ENCODE measurements around the gene C9orf78. TPM values are rescaled to one million over a fixed set of nuclear protein-coding genes. Genes with fewer than 3 reads are reported as not detected.
A peak's percentile ranks its signal among the peaks of the same experiment; 100 is the strongest.

The C9orf78 gene
- total and polyA plus RNA-seq, 2 donors: 76.8 to 95.0 TPM

GRCh38 chr9:129861447-129861827 lies 26.4 kb upstream of the C9orf78 start:
- Histone ChIP-seq H3K4me3 (ENCODE audit: low read length in 2 of 2) (no peak overlapping the region), H3K9me3 (ENCODE audit: control insufficient read depth in 2 of 2, insufficient read depth in 1 of 2, low read length in 1 of 2) (no peaks in the 10 kb centered on the region), H3K27me3 (ENCODE audit: control insufficient read depth in 2 of 2, insufficient read depth in 1 of 2, low read length in 1 of 2) (no peaks in the 10 kb centered on the region), H3K4me1 (ENCODE audit: control insufficient read depth in 2 of 2, insufficient read depth in 2 of 2, low read length in 2 of 2) (peaks cover 24 to 95% of the 10 kb centered on the region in 2 donors), H3K27ac (ENCODE audit: low read depth in 1 of 2, low read length in 1 of 2) (peak overlapping the region in 1 of 2 donors; percentile 63), H3K36me3 (ENCODE audit: control insufficient read depth in 2 of 2, insufficient read depth in 2 of 2, low read length in 1 of 2) (peaks cover 59 to 78% of the 10 kb centered on the region in 2 donors)
- 94% methylated on average over 12 of the region's 12 CpGs for WGBS
- DNase-seq (ENCODE audit: low read depth in 6 of 9, low spot score in 9 of 9): no peak

- H3K4me3 ChIP-seq (ENCODE audit: low read length in 2 of 2): no peak overlapping the region
- H3K36me3 ChIP-seq (ENCODE audit: control insufficient read depth in 2 of 2, insufficient read depth in 2 of 2, low read length in 1 of 2): peaks cover 59 to 78% of the 10 kb centered on the region in 2 donors
- 63% methylated on average over 11 of the region's 11 CpGs for WGBS
- peak overlapping the region in 1 of 2 donors; percentile 63 for H3K27ac ChIP-seq (ENCODE audit: low read depth in 1 of 2, low read length in 1 of 2)
- no peaks in the 10 kb centered on the region for H3K27me3 ChIP-seq (ENCODE audit: control insufficient read depth in 2 of 2, insufficient read depth in 1 of 2, low read length in 1 of 2)
- H3K4me1 ChIP-seq (ENCODE audit: control insufficient read depth in 2 of 2, insufficient read depth in 2 of 2, low read length in 2 of 2): peaks cover 24 to 95% of the 10 kb centered on the region in 2 donors
- no peaks in the 10 kb centered on the region for H3K9me3 ChIP-seq (ENCODE audit: control insufficient read depth in 2 of 2, insufficient read depth in 1 of 2, low read length in 1 of 2)
- DNase-seq (ENCODE audit: low read depth in 6 of 9, low spot score in 9 of 9): no peak
Measured at GRCh38 chr9:129860653-129861446, 25.8 kb upstream of the C9orf78 start.

GRCh38 chr9:129858167-129858962 lies 23.3 kb upstream of the C9orf78 start:
- WGBS: 94% methylated on average over 11 of the region's 11 CpGs
- H3K27ac ChIP-seq (ENCODE audit: low read depth in 1 of 2, low read length in 1 of 2): no peak overlapping the region
- no peaks in the 10 kb centered on the region for H3K27me3 ChIP-seq (ENCODE audit: control insufficient read depth in 2 of 2, insufficient read depth in 1 of 2, low read length in 1 of 2)
- no peak for DNase-seq (ENCODE audit: low read depth in 6 of 9, low spot score in 9 of 9)
- H3K36me3 ChIP-seq (ENCODE audit: control insufficient read depth in 2 of 2, insufficient read depth in 2 of 2, low read length in 1 of 2): peaks cover 50 to 70% of the 10 kb centered on the region in 2 donors
- no peak overlapping the region for H3K4me3 ChIP-seq (ENCODE audit: low read length in 2 of 2)
- peaks cover 26 to 95% of the 10 kb centered on the region in 2 donors for H3K4me1 ChIP-seq (ENCODE audit: control insufficient read depth in 2 of 2, insufficient read depth in 2 of 2, low read length in 2 of 2)
- no peaks in the 10 kb centered on the region for H3K9me3 ChIP-seq (ENCODE audit: control insufficient read depth in 2 of 2, insufficient read depth in 1 of 2, low read length in 1 of 2)

- 77% methylated on average over 7 of the region's 7 CpGs for WGBS
Measured at GRCh38 chr9:129857207-129857606, 22.1 kb upstream of the C9orf78 start.

GRCh38 chr9:129854588-129855110 lies 19.6 kb upstream of the C9orf78 start:
- H3K4me1 ChIP-seq (ENCODE audit: control insufficient read depth in 2 of 2, insufficient read depth in 2 of 2, low read length in 2 of 2): peaks cover 37 to 90% of the 10 kb centered on the region in 2 donors
- no peaks in the 10 kb centered on the region for H3K9me3 ChIP-seq (ENCODE audit: control insufficient read depth in 2 of 2, insufficient read depth in 1 of 2, low read length in 1 of 2)
- H3K36me3 ChIP-seq (ENCODE audit: control insufficient read depth in 2 of 2, insufficient read depth in 2 of 2, low read length in 1 of 2): peaks cover 53 to 81% of the 10 kb centered on the region in 2 donors
- WGBS: 22% methylated on average over 4 of the region's 4 CpGs
- H3K27me3 ChIP-seq (ENCODE audit: control insufficient read depth in 2 of 2, insufficient read depth in 1 of 2, low read length in 1 of 2): no peaks in the 10 kb centered on the region
- H3K27ac ChIP-seq (ENCODE audit: low read depth in 1 of 2, low read length in 1 of 2): peak overlapping the region; percentile 81 to 82
- peak in 6 of 9 donors; percentile 53 to 90 (median 74) for DNase-seq (ENCODE audit: low read depth in 6 of 9, low spot score in 9 of 9)
- no peak overlapping the region for H3K4me3 ChIP-seq (ENCODE audit: low read length in 2 of 2)

More at GRCh38 chr9:129857207-129857606, 22.1 kb upstream of the C9orf78 start:
- no peak for DNase-seq (ENCODE audit: low read depth in 6 of 9, low spot score in 9 of 9)
- Histone ChIP-seq H3K27ac (ENCODE audit: low read depth in 1 of 2, low read length in 1 of 2) (peak overlapping the region in 1 of 2 donors; percentile 13), H3K36me3 (ENCODE audit: control insufficient read depth in 2 of 2, insufficient read depth in 2 of 2, low read length in 1 of 2) (peaks cover 57 to 78% of the 10 kb centered on the region in 2 donors), H3K27me3 (ENCODE audit: control insufficient read depth in 2 of 2, insufficient read depth in 1 of 2, low read length in 1 of 2) (no peaks in the 10 kb centered on the region), H3K4me3 (ENCODE audit: low read length in 2 of 2) (no peak overlapping the region), H3K4me1 (ENCODE audit: control insufficient read depth in 2 of 2, insufficient read depth in 2 of 2, low read length in 2 of 2) (peaks cover 30 to 96% of the 10 kb centered on the region in 2 donors), H3K9me3 (ENCODE audit: control insufficient read depth in 2 of 2, insufficient read depth in 1 of 2, low read length in 1 of 2) (no peaks in the 10 kb centered on the region)

GRCh38 chr9:129853614-129854013 lies 18.5 kb upstream of the C9orf78 start:
- H3K27me3 ChIP-seq (ENCODE audit: control insufficient read depth in 2 of 2, insufficient read depth in 1 of 2, low read length in 1 of 2): no peaks in the 10 kb centered on the region
- peaks cover 47 to 74% of the 10 kb centered on the region in 2 donors for H3K36me3 ChIP-seq (ENCODE audit: control insufficient read depth in 2 of 2, insufficient read depth in 2 of 2, low read length in 1 of 2)
- H3K4me3 ChIP-seq (ENCODE audit: low read length in 2 of 2): no peak overlapping the region
- H3K27ac ChIP-seq (ENCODE audit: low read depth in 1 of 2, low read length in 1 of 2): peak overlapping the region in 1 of 2 donors; percentile 82
- H3K4me1 ChIP-seq (ENCODE audit: control insufficient read depth in 2 of 2, insufficient read depth in 2 of 2, low read length in 2 of 2): peaks cover 39 to 86% of the 10 kb centered on the region in 2 donors
- DNase-seq (ENCODE audit: low read depth in 6 of 9, low spot score in 9 of 9): peak in 5 of 9 donors; percentile 61 to 84 (median 70)
- H3K9me3 ChIP-seq (ENCODE audit: control insufficient read depth in 2 of 2, insufficient read depth in 1 of 2, low read length in 1 of 2): no peaks in the 10 kb centered on the region
- WGBS: 36% methylated on average over 3 of the region's 3 CpGs

GRCh38 chr9:129852579-129852978 lies 17.5 kb upstream of the C9orf78 start:
- WGBS: 81% methylated on average over 5 of the region's 5 CpGs
- H3K36me3 ChIP-seq (ENCODE audit: control insufficient read depth in 2 of 2, insufficient read depth in 2 of 2, low read length in 1 of 2): peaks cover 37 to 68% of the 10 kb centered on the region in 2 donors
- no peaks in the 10 kb centered on the region for H3K9me3 ChIP-seq (ENCODE audit: control insufficient read depth in 2 of 2, insufficient read depth in 1 of 2, low read length in 1 of 2)
- peak overlapping the region; percentile 38 to 82 for H3K27ac ChIP-seq (ENCODE audit: low read depth in 1 of 2, low read length in 1 of 2)
- H3K4me1 ChIP-seq (ENCODE audit: control insufficient read depth in 2 of 2, insufficient read depth in 2 of 2, low read length in 2 of 2): peaks cover 39 to 84% of the 10 kb centered on the region in 2 donors
- no peaks in the 10 kb centered on the region for H3K27me3 ChIP-seq (ENCODE audit: control insufficient read depth in 2 of 2, insufficient read depth in 1 of 2, low read length in 1 of 2)
- no peak overlapping the region for H3K4me3 ChIP-seq (ENCODE audit: low read length in 2 of 2)
- DNase-seq (ENCODE audit: low read depth in 6 of 9, low spot score in 9 of 9): no peak

- no peak for DNase-seq (ENCODE audit: low read depth in 6 of 9, low spot score in 9 of 9)
- H3K4me1 ChIP-seq (ENCODE audit: control insufficient read depth in 2 of 2, insufficient read depth in 2 of 2, low read length in 2 of 2): peaks cover 39 to 81% of the 10 kb centered on the region in 2 donors
- peaks cover 30 to 61% of the 10 kb centered on the region in 2 donors for H3K36me3 ChIP-seq (ENCODE audit: control insufficient read depth in 2 of 2, insufficient read depth in 2 of 2, low read length in 1 of 2)
- H3K27ac ChIP-seq (ENCODE audit: low read depth in 1 of 2, low read length in 1 of 2): peak overlapping the region; percentile 59 to 82
- no peaks in the 10 kb centered on the region for H3K9me3 ChIP-seq (ENCODE audit: control insufficient read depth in 2 of 2, insufficient read depth in 1 of 2, low read length in 1 of 2)
- H3K4me3 ChIP-seq (ENCODE audit: low read length in 2 of 2): no peak overlapping the region
- WGBS: 77% methylated on average over 5 of the region's 5 CpGs
- no peaks in the 10 kb centered on the region for H3K27me3 ChIP-seq (ENCODE audit: control insufficient read depth in 2 of 2, insufficient read depth in 1 of 2, low read length in 1 of 2)
Measured at GRCh38 chr9:129851821-129852220, 16.7 kb upstream of the C9orf78 start.

All from thymus (tissue), 11 donors.